HG02798 (cell line): ENCODE results near the gene SET.
"Not testable (repeated sequence)": the region's sequence is repeated elsewhere in the genome, so short reads cannot be mapped to it uniquely, and the experiment has no call there.

ENCODE experiments used
- ATAC-seq: cut with Tn5 transposase; IDR thresholded peaks from one replicate; pipeline ENCODE4 v1.9.1; 2021; ENCODE audit warnings: mild to moderate bottlenecking; ENCODE audit not compliant: unreplicated experiment, poor library complexity

The SET gene

DNA sequence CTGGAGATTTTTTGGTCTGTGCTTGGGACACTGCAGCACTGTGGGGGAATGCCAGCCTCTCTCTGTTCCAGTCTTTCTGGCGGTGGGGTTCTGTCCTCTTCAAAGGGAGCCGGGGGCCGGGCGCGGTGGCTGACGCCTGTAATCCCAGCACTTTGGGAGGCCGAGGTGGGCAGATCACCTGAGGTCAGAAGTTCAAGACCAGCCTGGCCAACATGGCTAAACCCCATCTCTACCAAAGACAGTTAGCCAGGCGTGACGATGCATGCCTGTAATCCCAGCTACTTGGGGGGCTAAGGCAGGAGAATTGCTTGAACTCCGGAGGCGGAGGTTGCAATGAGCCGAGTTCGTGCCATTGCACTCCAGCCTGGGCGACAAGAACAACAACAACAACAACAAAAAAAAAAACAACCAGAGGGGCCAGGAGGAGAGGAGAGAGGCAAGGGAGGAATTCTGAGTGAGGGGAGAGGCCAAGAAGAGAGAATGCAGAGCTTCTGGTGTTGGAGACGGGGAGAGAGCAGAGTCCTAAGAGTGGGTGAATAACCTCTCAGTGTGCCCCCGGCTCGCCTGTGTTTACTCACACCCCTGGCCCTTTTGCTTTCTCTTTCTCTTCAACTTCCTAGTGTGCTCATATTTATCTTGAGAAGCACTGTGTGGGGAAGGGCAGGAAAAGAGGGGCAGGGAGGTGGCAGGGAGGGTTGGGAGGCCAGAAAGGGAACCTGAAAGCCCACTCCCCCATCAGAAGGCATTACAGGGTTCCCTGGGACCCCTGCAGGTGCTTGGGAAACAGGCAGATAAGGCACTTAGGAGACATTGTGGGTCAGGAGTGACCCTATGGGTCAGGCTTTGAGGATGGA, 3.2 kb upstream of the SET start:
- no peak for ATAC-seq

- no peak for ATAC-seq
Measured at GRCh38 chr9:128687453-128687852, 1.6 kb upstream of the SET start.

DNA sequence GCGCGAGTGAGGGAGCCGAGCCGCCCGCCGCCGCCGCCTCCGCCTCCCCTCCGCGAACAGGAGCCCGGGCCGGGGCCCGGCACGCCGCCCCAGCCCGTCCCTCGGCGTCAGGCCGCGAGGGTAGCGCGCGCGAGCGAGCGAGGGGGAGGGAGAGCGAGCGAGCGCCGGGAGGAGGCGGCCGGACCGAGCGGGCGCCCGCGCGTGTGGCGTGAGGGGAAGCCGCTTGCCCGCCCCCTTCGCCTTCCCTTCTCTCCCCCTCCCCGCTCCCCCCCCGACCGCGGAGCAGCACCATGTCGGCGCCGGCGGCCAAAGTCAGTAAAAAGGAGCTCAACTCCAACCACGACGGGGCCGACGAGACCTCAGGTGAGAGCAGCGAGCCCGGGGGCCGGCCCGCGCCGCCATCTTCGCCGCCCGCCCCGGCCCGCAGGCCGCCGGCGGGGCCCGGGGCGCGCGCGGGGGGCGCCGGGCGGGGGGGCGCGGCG, 312 bp downstream of the SET start:
- peak; percentile 26 for ATAC-seq

- ATAC-seq = peak; percentile 0
Measured at GRCh38 chr9:128689820-128690683, 1.0 kb downstream of the SET start.

- ATAC-seq = no peak
Measured at GRCh38 chr9:128690684-128691034, 1.6 kb downstream of the SET start.

GRCh38 chr9:128693738-128694137, 4.7 kb downstream of the SET start:
- ATAC-seq = not testable (repeated sequence)

DNA sequence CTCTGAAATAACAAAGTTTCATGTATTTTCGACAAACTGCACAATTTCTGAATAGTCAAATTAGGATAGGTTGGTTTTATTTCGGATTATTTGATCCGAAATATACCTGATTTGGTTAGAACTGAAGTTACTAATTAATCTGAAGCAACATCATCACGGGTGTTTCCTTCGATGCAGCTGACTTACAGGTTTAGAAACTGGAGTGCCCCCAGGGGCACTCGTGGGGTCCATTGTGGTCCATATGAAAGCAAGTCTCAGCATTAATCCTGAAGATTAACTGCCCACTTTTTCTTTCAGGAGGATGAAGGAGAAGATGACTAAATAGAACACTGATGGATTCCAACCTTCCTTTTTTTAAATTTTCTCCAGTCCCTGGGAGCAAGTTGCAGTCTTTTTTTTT, 5.3 kb downstream of the SET start:
- no peak for ATAC-seq

DNA sequence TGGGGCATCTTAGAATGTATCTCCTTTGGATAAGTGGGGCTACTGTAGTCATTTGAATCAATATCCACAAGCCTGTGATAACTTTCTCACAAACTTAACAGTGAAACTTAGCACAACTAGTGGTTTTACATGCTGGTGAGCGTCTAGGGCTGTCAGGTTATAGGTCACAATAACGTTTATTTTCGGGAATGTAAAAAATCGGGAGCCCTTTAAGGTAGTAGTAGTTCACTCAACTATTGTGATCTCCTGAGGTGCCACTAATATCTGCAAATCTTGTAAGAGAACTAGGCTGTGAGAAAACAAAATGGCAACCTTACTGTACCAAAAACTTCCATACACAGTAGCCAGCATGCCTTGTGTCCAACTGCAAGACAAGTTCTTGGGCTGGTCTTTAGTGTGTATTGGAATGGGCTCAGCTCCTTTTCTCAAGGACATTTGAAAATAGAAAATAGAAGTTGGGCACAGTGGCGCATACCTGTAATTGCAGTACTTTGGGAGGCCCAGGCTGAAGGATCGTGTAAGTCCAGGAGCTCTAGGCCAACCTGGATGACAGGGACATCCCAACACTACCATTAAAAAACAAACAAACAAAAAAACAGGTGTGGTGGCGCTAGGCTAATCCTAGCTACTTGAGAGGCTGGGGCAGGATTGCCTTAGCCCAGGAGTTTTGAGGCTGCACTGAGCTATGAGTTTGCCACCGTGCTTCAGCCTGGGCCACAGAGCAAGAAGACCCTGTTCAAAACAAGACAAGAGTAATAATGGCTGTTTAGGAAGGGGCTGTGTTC, 8.1 kb downstream of the SET start:
- no peak for ATAC-seq

DNA sequence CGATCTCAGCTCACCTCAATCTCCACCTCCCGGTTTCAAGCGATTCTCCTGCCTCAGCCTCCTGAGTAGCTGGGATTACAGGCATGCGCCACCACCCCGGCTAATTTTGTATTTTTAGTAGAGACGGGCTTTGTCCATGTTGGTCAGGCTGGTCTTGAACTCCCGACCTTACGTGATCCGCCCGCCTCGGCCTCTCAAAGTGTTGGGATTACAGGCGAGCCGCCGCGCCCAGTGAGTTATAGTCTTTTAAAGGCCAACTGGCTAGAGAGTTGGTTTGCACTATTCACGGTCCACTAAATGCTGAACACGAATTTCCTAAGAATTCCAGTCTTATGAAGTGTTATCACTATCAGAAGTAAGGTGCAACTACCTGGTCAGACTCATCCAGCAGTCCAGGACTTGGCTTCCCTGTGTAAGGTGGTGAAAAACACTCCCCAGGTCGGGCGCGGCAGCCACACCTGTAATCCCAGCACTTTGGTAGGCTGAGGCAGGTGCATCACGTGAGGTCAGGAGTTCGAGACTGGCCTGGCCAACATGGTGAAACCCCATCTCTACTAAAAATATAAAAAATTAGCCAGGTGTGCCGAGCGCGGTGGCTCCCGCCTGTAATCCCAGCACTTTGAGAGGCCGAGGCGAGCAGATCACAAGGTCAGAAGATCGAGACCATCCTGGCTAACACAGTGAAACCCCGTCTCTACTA, 10.2 kb downstream of the SET start:
- not testable (repeated sequence) for ATAC-seq

GRCh38 chr9:128701227-128701854, 12.3 kb downstream of the SET start:
- ATAC-seq = no peak

DNA sequence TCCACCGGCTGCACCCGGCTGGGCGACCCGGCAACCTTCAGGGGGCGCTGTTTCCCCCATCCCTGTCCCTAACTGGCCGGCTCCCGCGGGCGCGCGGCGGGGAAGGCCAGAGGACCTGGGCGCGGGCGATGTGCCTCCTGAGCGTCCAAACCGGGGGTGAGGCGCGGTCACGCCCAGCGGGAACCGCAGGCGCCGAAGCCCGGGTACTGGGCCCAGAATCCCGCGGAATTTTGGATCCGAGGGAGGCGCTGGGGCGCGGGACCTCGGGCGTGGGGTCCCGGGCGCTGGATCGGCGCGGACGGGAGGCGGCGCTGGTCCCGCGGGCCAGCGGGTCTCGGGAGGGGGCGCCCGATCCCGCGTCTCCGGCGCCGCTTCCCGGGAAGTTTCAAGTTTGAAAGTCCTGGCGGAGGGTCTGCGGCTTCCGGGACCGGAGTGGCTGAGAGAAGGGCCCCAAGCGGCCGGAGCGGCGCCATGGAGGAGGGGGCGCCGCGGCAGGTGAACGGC, 13.5 kb downstream of the SET start, which contains the start of gene PKN3:
Gene PKN3, plus strand, starts transcription at position 59 of the 504 bp plus-strand sequence. Its CDS starts 413 bp downstream, at position 472.
- peak; percentile 82 for ATAC-seq

DNA sequence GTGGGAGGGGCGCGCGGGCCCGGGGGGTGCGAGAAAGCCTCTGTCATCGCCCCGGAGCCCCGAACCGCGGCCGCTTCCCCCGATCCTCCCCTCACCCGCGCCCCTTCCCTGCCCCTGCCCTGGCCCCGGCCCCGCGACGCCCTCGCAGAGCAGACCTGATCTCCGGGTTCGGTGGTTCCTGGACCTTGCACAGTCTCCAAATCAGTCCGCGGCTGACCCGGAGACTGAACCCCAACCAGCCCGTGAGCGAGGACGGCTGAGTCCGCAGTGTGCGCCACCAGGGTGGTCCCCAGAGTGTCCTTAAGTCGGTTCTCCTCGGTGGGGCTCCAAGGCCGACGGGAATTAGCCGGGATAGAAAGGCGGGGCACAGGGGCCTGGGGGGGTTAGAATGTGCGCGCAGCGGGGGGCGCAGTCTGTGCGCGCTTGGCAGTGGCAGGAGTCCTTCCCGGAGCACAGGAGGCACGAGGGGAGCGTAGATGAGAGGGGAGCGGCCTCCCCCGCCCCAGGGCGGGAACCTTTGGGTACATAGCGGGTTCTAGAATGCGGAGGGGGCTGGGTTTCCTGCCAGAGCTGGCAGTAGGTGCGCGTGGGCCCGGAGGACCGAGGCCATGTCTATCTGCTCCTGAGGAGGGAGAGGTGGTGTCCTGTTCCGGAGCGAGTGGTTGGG, 14.1 kb downstream of the SET start:
- peak; percentile 15 for ATAC-seq

- no peak for ATAC-seq
Measured at GRCh38 chr9:128703616-128704355, 14.8 kb downstream of the SET start.

DNA sequence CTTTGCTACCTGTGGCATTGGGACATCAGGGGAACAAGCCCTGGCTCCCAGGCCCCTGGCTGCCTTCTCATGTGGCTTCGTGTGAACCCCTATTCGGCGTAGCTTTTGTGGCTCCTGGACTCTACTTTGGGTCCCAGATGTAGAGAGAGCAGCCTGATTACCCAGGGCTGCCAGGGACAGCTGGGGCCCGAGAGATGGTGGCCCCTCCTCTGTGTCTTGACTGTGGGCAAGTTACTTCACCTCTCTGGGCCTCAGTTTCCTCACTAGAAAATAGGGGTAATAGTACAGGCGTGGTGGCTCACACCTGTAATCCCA, 15.3 kb downstream of the SET start:
- ATAC-seq = no peak

- ATAC-seq = no peak
Measured at GRCh38 chr9:128705051-128705965, 16.3 kb downstream of the SET start.

DNA sequence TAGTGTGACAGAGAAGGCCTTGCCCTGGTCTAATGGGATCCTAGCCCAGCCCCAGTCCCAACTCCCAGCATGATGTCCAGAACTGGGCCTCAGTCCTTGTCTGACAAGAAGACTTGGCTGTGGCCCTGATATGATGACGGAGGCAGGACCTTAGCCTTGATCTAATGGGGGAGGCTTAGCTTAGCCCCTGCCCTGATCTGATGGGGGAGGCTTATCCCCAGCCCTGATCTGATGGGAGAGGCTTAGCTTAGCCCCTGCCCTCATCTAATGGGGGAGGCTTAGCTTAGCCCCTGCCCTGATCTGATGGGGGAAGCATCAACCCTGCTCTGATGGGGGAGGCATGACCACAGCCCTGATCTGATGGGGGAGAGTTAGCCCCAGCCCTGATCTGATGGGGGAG, 17.0 kb downstream of the SET start:
- no peak for ATAC-seq
